ENCODE measurements around the gene MRPS30.

MRPS30 gene

GRCh38 chr5:44794371-44794770 is 14.4 kb upstream of the MRPS30 start:
- TF ChIP-seq EP300 (IDR thresholded peaks at IDR 0.05; ENCODE audit: borderline replicate concordance): no peak
- no peak for TF ChIP-seq TCF12 (IDR thresholded peaks at IDR 0.05; ENCODE audit: low read depth)
- no peak for TF ChIP-seq ZBTB7A (IDR thresholded peaks at IDR 0.05; ENCODE audit: low read depth)
- TF ChIP-seq CEBPB (IDR thresholded peaks at IDR 0.05): no peak
- TF ChIP-seq NFIC (IDR thresholded peaks at IDR 0.05): no peak
- no peak for TF ChIP-seq MAX (IDR thresholded peaks at IDR 0.05)
- no peak for TF ChIP-seq TEAD4 (IDR thresholded peaks at IDR 0.05)
- no peak for TF ChIP-seq FOXM1 (IDR thresholded peaks at IDR 0.05; ENCODE audit: borderline replicate concordance, low read depth)
- no peak for TF ChIP-seq YY1 (IDR thresholded peaks at IDR 0.05; ENCODE audit: low read depth)
- no peak for TF ChIP-seq USF1 (IDR thresholded peaks at IDR 0.05)
- TF ChIP-seq REST (IDR thresholded peaks at IDR 0.05; ENCODE audit: low read depth): no peak
- no peak for TF ChIP-seq TAF1 (IDR thresholded peaks at IDR 0.05; ENCODE audit: low read depth)
- TF ChIP-seq EGR1 (IDR thresholded peaks at IDR 0.05): no peak
- no peak for TF ChIP-seq CREB1 (IDR thresholded peaks at IDR 0.05; ENCODE audit: low read depth)
- TF ChIP-seq RAD21 (IDR thresholded peaks at IDR 0.05; ENCODE audit: low read depth): no peak

- TF ChIP-seq REST (IDR thresholded peaks at IDR 0.05; ENCODE audit: low read depth) (no peak), TEAD4 (IDR thresholded peaks at IDR 0.05) (no peak), CREB1 (IDR thresholded peaks at IDR 0.05; ENCODE audit: low read depth) (no peak), EGR1 (IDR thresholded peaks at IDR 0.05) (no peak), MAX (IDR thresholded peaks at IDR 0.05) (no peak)
Observed at GRCh38 chr5:44795496-44795895, 13.3 kb upstream of the MRPS30 start.

GRCh38 chr5:44797841-44798240 is 10.9 kb upstream of the MRPS30 start:
- TF ChIP-seq CEBPB (IDR thresholded peaks at IDR 0.05) (no peak), NFIC (IDR thresholded peaks at IDR 0.05) (no peak), RAD21 (IDR thresholded peaks at IDR 0.05; ENCODE audit: low read depth) (no peak), REST (IDR thresholded peaks at IDR 0.05; ENCODE audit: low read depth) (no peak), TCF12 (IDR thresholded peaks at IDR 0.05; ENCODE audit: low read depth) (no peak), USF1 (IDR thresholded peaks at IDR 0.05) (no peak), YY1 (IDR thresholded peaks at IDR 0.05; ENCODE audit: low read depth) (no peak), FOXM1 (IDR thresholded peaks at IDR 0.05; ENCODE audit: borderline replicate concordance, low read depth) (no peak), ZBTB7A (IDR thresholded peaks at IDR 0.05; ENCODE audit: low read depth) (no peak), TAF1 (IDR thresholded peaks at IDR 0.05; ENCODE audit: low read depth) (no peak), MAX (IDR thresholded peaks at IDR 0.05) (no peak), EP300 (IDR thresholded peaks at IDR 0.05; ENCODE audit: borderline replicate concordance) (no peak), EGR1 (IDR thresholded peaks at IDR 0.05) (no peak), TEAD4 (IDR thresholded peaks at IDR 0.05) (no peak)

GRCh38 chr5:44801992-44802391 is 6.8 kb upstream of the MRPS30 start:
- TF ChIP-seq CEBPB (IDR thresholded peaks at IDR 0.05): no peak
- no peak for TF ChIP-seq TAF1 (IDR thresholded peaks at IDR 0.05; ENCODE audit: low read depth)
- no peak for TF ChIP-seq FOXM1 (IDR thresholded peaks at IDR 0.05; ENCODE audit: borderline replicate concordance, low read depth)
- no peak for TF ChIP-seq EP300 (IDR thresholded peaks at IDR 0.05; ENCODE audit: borderline replicate concordance)
- TF ChIP-seq YY1 (IDR thresholded peaks at IDR 0.05; ENCODE audit: low read depth): no peak
- no peak for TF ChIP-seq NFIC (IDR thresholded peaks at IDR 0.05)
- TF ChIP-seq ZBTB7A (IDR thresholded peaks at IDR 0.05; ENCODE audit: low read depth): no peak
- no peak for TF ChIP-seq TEAD4 (IDR thresholded peaks at IDR 0.05)
- TF ChIP-seq CREB1 (IDR thresholded peaks at IDR 0.05; ENCODE audit: low read depth): no peak
- TF ChIP-seq MAX (IDR thresholded peaks at IDR 0.05): no peak
- no peak for TF ChIP-seq EGR1 (IDR thresholded peaks at IDR 0.05)
- no peak for TF ChIP-seq REST (IDR thresholded peaks at IDR 0.05; ENCODE audit: low read depth)
